Fibroblast of villous mesenchyme (primary cell): Measurements from ENCODE around the gene WNK1. TPM values are rescaled to one million over a fixed set of nuclear protein-coding genes. Genes with fewer than 3 reads are reported as not detected.
A peak's percentile ranks its signal among the peaks of the same experiment; 100 is the strongest.
"Not testable (repeated sequence)": the region's sequence is repeated elsewhere in the genome, so short reads cannot be mapped to it uniquely, and the experiment has no call there.

Experiments
- DNase-seq: peaks from one replicate; pipeline ENCODE4 v3.0.0-alpha.2; 2010; ENCODE audit warnings: low read depth
- H3K4me3 ChIP-seq: 2 replicates; pipeline ENCODE4 v1.5.1; 2011; ENCODE audit warnings: low read depth, mild to moderate bottlenecking, low read length
- CTCF ChIP-seq: IDR thresholded peaks from 2 replicates; pipeline ENCODE4 v1.5.1; 2012; ENCODE audit warnings: low read depth, mild to moderate bottlenecking, low read length; ENCODE audit not compliant: insufficient read depth
- total RNA-seq: library from RNA; depleted of rRNA; stranded (reverse); fragments of >200 nt; gene quantifications from 2 replicates; pipeline ENCODE4 v1.2.3, GENCODE V29; 2012

WNK1 gene
- total RNA-seq, 1 donor = 92.4 TPM

GRCh38 chr12:805022-805632 is 52.7 kb downstream of the WNK1 start:
- DNase-seq = no peak
- H3K4me3 ChIP-seq = no peak overlapping the region
- TF ChIP-seq CTCF = no peak

DNA sequence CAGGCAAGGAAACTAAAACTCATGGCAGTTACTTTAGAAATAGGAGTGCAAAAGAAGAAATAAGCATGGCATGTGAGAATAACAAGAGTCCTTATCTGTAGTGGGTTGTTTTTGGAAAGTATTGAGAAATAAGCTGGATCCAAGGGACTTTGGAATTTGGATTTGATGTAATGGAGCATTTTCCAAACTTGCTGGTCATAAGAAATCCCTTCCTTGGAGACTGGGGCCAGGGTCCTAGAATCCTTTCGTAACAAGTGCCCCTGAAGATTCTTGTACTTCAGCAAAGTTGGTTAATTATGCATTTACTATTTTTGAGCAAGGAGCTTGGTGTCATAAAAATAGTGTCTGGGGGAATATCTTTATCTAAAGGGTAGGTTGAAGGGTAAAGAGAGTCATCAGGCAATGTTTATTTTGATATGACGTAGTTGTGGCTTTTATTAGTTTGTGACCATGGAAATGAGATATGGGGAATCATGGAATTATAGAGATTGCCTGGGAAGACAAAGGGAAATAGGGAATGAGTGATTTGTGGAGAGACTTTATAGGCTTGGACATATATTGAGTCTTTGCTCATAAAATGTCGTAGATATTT is 53.9 kb downstream of the WNK1 start:
- peak; percentile 75 for DNase-seq
- TF ChIP-seq CTCF = no peak
- H3K4me3 ChIP-seq = no peak overlapping the region

GRCh38 chr12:807041-807735 is 54.8 kb downstream of the WNK1 start:
- TF ChIP-seq CTCF = no peak
- DNase-seq = no peak
- H3K4me3 ChIP-seq = no peak overlapping the region

DNA sequence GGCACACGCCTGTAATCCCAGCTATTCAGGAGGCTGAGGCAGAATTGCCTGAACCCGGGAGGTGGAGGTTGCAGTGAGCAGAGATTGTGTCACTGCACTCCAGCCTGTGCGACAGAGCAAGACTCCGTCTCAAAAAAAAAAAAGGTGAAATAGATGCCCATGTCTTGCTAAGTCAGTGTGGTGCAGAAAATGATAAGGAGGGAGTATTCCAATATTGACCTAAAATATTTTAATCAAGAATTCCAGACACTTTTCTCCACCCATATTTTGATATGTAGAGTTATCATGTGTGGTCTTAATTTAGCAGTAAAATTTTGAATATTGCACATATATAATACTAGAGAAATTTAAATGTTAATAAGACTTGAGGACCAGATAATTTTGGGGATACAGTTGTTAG is 57.7 kb downstream of the WNK1 start:
- no peak for DNase-seq
- no peak for TF ChIP-seq CTCF
- H3K4me3 ChIP-seq = no peak overlapping the region

DNA sequence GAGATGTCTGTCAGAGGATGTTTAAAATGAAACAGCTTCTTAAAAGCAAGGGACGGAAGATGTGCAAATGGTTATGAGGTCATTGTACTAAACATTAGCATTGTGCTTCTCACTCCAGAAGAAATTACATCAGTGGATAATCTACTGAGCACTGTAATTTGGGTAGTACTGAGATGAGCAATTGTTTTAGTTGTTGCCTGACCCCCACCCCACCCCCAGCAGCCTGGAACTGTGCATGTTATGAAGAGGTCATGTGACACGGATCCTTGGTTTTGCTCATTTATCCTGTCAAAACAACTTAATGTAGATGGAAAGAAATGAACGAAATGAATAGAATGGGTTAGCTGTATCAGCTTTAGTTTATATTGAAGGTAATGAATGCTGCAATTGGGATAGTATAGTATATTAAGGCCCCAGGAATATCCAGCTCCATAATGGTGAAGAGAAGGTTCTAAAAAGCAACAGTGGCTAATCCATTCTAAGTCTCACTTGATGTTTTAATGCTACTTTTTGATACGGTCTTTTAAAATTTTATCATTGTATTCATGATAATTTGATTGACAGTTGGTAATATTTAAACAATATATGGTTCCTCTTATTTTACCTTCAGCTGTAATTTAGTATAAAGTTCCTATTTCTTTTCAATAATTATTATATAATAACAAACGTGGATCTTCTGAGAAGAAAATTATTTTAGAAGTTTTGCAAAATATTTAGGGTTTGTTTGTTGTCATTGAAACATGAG is 58.5 kb downstream of the WNK1 start:
- H3K4me3 ChIP-seq = no peak overlapping the region
- DNase-seq = peak; percentile 20
- no peak for TF ChIP-seq CTCF

GRCh38 chr12:812950-813349 is 60.6 kb downstream of the WNK1 start:
- DNase-seq = no peak
- no peak overlapping the region for H3K4me3 ChIP-seq
- no peak for TF ChIP-seq CTCF

DNA sequence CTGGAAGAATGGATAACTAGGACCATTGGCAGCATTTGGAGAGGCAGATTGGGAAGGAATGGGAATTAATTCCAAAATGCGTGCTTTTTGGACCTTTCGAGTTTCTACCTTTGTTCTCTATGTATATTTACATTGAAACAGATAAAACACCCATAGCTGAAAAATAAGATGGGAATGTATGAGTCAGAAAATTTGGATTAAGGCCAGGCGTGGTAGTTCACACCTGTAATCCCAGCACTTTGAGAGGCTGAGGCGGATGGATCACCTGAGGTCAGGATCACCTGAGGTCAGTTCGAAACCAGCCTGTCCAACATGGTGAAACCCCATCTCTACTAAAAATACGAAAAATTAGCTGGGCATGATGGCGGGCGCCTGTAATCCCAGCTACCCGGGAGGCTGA is 65.1 kb downstream of the WNK1 start:
- H3K4me3 ChIP-seq, DNase-seq: not testable (repeated sequence)
